CD4-positive, alpha-beta T cell (primary cell): ENCODE data around the gene NOA1. TPM values are rescaled to one million over a fixed set of nuclear protein-coding genes. Genes with fewer than 3 reads are reported as not detected.
A peak's percentile ranks its signal among the peaks of the same experiment; 100 is the strongest.

Experiments used
- ATAC-seq: fragments of 200-7000 bp; cut with Tn5 transposase; one replicate; pipeline ENCODE4 v1.10.0; 2022; ENCODE audit warnings: mild to moderate bottlenecking; ENCODE audit not compliant: poor library complexity
- CTCF ChIA-PET: fragments of 350-600 bp; sonication (Branson Sonifier 250); formaldehyde crosslinking; loops from one replicate; lab custom pipeline; 2021; ENCODE audit warnings: antibody characterized with exemption, inconsistent platforms; lab: Charles Lee
- POLR2A ChIA-PET: fragments of 350-600 bp; sonication (Branson Sonifier 250); formaldehyde crosslinking; loops from one replicate; lab custom pipeline; 2021; ENCODE audit warnings: antibody characterized with exemption, inconsistent platforms; lab: Charles Lee
- DNase-seq, 14 experiments: peaks; one replicate each; pipeline ENCODE4 v3.0.0-alpha.2; 2013 to 2020; ENCODE audit warnings: mixed read lengths in 2 of 14
- H3K27ac ChIP-seq, 2 donors: one replicate each; pipeline versions ENCODE4 v1.5.1 to v1.7.0; 2013; ENCODE audit warnings: low read length in 2 of 2, low read depth in 1 of 2, mild to moderate bottlenecking in 1 of 2
- H3K27me3 ChIP-seq, 2 experiments: 1 replicate in 1 of 2; 2 replicates in 1 of 2; pipeline versions ENCODE4 v1.6.1 to v1.7.0; 2013; ENCODE audit warnings: low read length in 2 of 2, control low read depth in 1 of 2, mild to moderate bottlenecking in 1 of 2, moderate library complexity in 1 of 2; ENCODE audit not compliant: insufficient read depth in 2 of 2, control insufficient read depth in 1 of 2
- H3K36me3 ChIP-seq: one replicate; pipeline ENCODE4 v1.6.1; 2013; ENCODE audit warnings: low read length, control low read depth; ENCODE audit not compliant: insufficient read depth
- H3K4me1 ChIP-seq: one replicate; pipeline ENCODE4 v1.6.1; 2013; ENCODE audit warnings: low read length, control low read depth; ENCODE audit not compliant: insufficient read depth
- H3K4me3 ChIP-seq: one replicate; pipeline ENCODE4 v1.5.1; 2013; ENCODE audit warnings: mild to moderate bottlenecking, low read length, moderate library complexity
- H3K9me3 ChIP-seq, 2 experiments: 1 replicate in 1 of 2; 2 replicates in 1 of 2; pipeline versions ENCODE4 v1.6.1 to v1.7.0; 2013; ENCODE audit warnings: low read length in 2 of 2, mild to moderate bottlenecking in 2 of 2, control low read depth in 1 of 2, moderate library complexity in 1 of 2; ENCODE audit not compliant: control insufficient read depth in 1 of 2, insufficient read depth in 1 of 2
- H3K27ac Mint-ChIP-seq: one replicate; pipeline ENCODE4 v1.8.0; 2020; ENCODE audit warnings: mixed read lengths
- H3K27me3 Mint-ChIP-seq: one replicate; pipeline ENCODE4 v1.8.0; 2021; ENCODE audit warnings: mixed read lengths
- H3K36me3 Mint-ChIP-seq: one replicate; pipeline ENCODE4 v1.8.0; 2021; ENCODE audit warnings: low read depth, mixed read lengths
- H3K4me1 Mint-ChIP-seq: one replicate; pipeline ENCODE4 v1.8.0; 2021; ENCODE audit warnings: low read depth, mixed read lengths
- H3K4me3 Mint-ChIP-seq: one replicate; pipeline ENCODE4 v1.8.0; 2020; ENCODE audit warnings: mild to moderate bottlenecking, mixed read lengths
- H3K9me3 Mint-ChIP-seq: one replicate; pipeline ENCODE4 v1.8.0; 2020; ENCODE audit warnings: mixed read lengths
- intact Hi-C, 2 experiments: fragments of 100-400 bp; cut with DNase I in 1 of 2; cut with micrococcal nuclease in 1 of 2; formaldehyde crosslinking; loops; one replicate each; pipeline versions ENCODE4 v1.15.1 to v1.9.0; 2023 to 2025; cut with DNase I, micrococcal nuclease
- total RNA-seq, 174 experiments: library from RNA in 2 of 174; stranded (reverse) in 2 of 174; gene quantifications; one replicate each; pipeline ENCODE4 v1.2.3 and lab custom pipeline; 2021 to 2026
- TF ChIP-seq, protein P1 (sequence below): fragments of 200-600 bp; IDR thresholded peaks from one replicate; pipeline ENCODE4 v1.8.0; 2022; ENCODE audit warnings: antibody characterized with exemption, mild to moderate bottlenecking

NOA1 gene
- total RNA-seq, 2 experiments from 2014 or later, result 14.3 to 15.6 TPM

- ChIA-PET CTCF (no interaction called here), POLR2A (interaction anchor here (0.6 to 3.0 kb wide), 2 partner anchors 8 to 77 kb away, joined by 3 to 14 read pairs; partner anchors contain the start of genes NOA1 and POLR2B)
- Mint-ChIP-seq H3K27me3 (no peaks in the 10 kb centered on the region), H3K4me1 (peaks cover 62% of the 10 kb centered on the region), H3K9me3 (no peaks in the 10 kb centered on the region), H3K4me3 (no peak overlapping the region), H3K36me3 (peaks cover 85% of the 10 kb centered on the region), H3K27ac (no peak overlapping the region)
- TF ChIP-seq, protein P1, sequence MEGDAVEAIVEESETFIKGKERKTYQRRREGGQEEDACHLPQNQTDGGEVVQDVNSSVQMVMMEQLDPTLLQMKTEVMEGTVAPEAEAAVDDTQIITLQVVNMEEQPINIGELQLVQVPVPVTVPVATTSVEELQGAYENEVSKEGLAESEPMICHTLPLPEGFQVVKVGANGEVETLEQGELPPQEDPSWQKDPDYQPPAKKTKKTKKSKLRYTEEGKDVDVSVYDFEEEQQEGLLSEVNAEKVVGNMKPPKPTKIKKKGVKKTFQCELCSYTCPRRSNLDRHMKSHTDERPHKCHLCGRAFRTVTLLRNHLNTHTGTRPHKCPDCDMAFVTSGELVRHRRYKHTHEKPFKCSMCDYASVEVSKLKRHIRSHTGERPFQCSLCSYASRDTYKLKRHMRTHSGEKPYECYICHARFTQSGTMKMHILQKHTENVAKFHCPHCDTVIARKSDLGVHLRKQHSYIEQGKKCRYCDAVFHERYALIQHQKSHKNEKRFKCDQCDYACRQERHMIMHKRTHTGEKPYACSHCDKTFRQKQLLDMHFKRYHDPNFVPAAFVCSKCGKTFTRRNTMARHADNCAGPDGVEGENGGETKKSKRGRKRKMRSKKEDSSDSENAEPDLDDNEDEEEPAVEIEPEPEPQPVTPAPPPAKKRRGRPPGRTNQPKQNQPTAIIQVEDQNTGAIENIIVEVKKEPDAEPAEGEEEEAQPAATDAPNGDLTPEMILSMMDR, result no peak
- intact Hi-C loops, result loop anchor here in 1 of 2 experiments (10.0 kb wide), 1 partner anchor 521 kb away; the partner anchor contains the start of gene SRP72
- DNase-seq (no peak), ATAC-seq (no peak)
- no peaks in the 10 kb centered on the region for H3K27me3 ChIP-seq
- no peak overlapping the region for H3K27ac ChIP-seq
- no peaks in the 10 kb centered on the region for H3K9me3 ChIP-seq
- peaks cover 26% of the 10 kb centered on the region for H3K4me1 ChIP-seq
- peaks cover 76% of the 10 kb centered on the region for H3K36me3 ChIP-seq
- no peak overlapping the region for H3K4me3 ChIP-seq
Observed at GRCh38 chr4:56986192-56986591, 8.8 kb upstream of the NOA1 start.

- TF ChIP-seq, protein P1, result no peak
- no peak overlapping the region for H3K27ac ChIP-seq
- H3K36me3 ChIP-seq, result peaks cover 34% of the 10 kb centered on the region
- no peaks in the 10 kb centered on the region for H3K27me3 Mint-ChIP-seq
- peaks cover 46% of the 10 kb centered on the region for H3K4me1 ChIP-seq
- ChIA-PET POLR2A (interaction anchor here (1.1 to 1.3 kb wide), 2 partner anchors 10 to 75 kb away, joined by 3 to 5 read pairs; no protein-coding TSS in a partner anchor), CTCF (no interaction called here)
- no peaks in the 10 kb centered on the region for H3K9me3 ChIP-seq
- H3K4me3 ChIP-seq, result no peak overlapping the region
- peak overlapping the region; percentile 95 for H3K27ac Mint-ChIP-seq
- H3K27me3 ChIP-seq, result no peaks in the 10 kb centered on the region
- H3K36me3 Mint-ChIP-seq, result peaks cover 78% of the 10 kb centered on the region
- DNase-seq (peak in 2 of 14 experiments; percentile 11 to 24), ATAC-seq (no peak)
- peaks cover 73% of the 10 kb centered on the region for H3K4me1 Mint-ChIP-seq
- intact Hi-C loops, result loop anchor here in 1 of 2 experiments (5.0 to 10.0 kb wide), 2 partner anchors 517 to 1434 kb away; partner anchors contain the start of genes CLOCK and SRP72
- H3K9me3 Mint-ChIP-seq, result no peaks in the 10 kb centered on the region
- peak overlapping the region; percentile 68 for H3K4me3 Mint-ChIP-seq
Observed at GRCh38 chr4:56981795-56982201, 4.4 kb upstream of the NOA1 start.

GRCh38 chr4:56979421-56980072 lies 2.1 kb upstream of the NOA1 start:
- DNase-seq (peak in 9 of 14 experiments; percentile 12 to 71 (median 29)), ATAC-seq (no peak)
- H3K27ac Mint-ChIP-seq, result peak overlapping the region; percentile 95
- Histone ChIP-seq H3K27ac (peak overlapping the region in 1 of 2 donors; percentile 48), H3K36me3 (peaks cover 20% of the 10 kb centered on the region), H3K4me3 (peak overlapping the region; percentile 99), H3K27me3 (no peaks in the 10 kb centered on the region), H3K4me1 (peaks cover 64% of the 10 kb centered on the region), H3K9me3 (no peaks in the 10 kb centered on the region)
- H3K9me3 Mint-ChIP-seq, result no peaks in the 10 kb centered on the region
- H3K36me3 Mint-ChIP-seq, result peaks cover 65% of the 10 kb centered on the region
- H3K4me1 Mint-ChIP-seq, result peaks cover 70% of the 10 kb centered on the region
- intact Hi-C loops, result loop anchor here (2.0 to 10.0 kb wide), 8 partner anchors 71 to 1432 kb away; partner anchors contain the start of genes CEP135 (in 2 of the 2), AASDH (in 1 of the 2), CLOCK (in 1 of the 2) and EXOC1 (in 1 of the 2)
- H3K27me3 Mint-ChIP-seq, result no peaks in the 10 kb centered on the region
- peak overlapping the region; percentile 96 for H3K4me3 Mint-ChIP-seq
- ChIA-PET CTCF (interaction anchor here (0.6 to 5.1 kb wide), 5 partner anchors 12 to 1489 kb away, joined by 3 to 34 read pairs (median 3); partner anchors contain the start of gene REST), POLR2A (interaction anchor here (0.6 to 4.7 kb wide), 11 partner anchors 8 to 1433 kb away, joined by 3 to 222 read pairs (median 11); partner anchors contain the start of genes AASDH, CEP135, PAICS and PPAT)
- TF ChIP-seq, protein P1, result no peak
